Ishikawa (cell line): Measurements from ENCODE around the gene FXYD3.

Experiments
- CEBPB ChIP-seq: IDR thresholded peaks from 2 replicates; pipeline ENCODE4 v1.6.1; 2012
- CREB1 ChIP-seq: IDR thresholded peaks from 2 replicates; pipeline ENCODE4 v1.6.1; 2012; ENCODE audit warnings: low read depth
- EP300 ChIP-seq: IDR thresholded peaks from 2 replicates; pipeline ENCODE4 v1.6.1; 2012; ENCODE audit warnings: borderline replicate concordance
- NFIC ChIP-seq: IDR thresholded peaks from 2 replicates; pipeline ENCODE4 v1.6.1; 2012
- ZBTB7A ChIP-seq: IDR thresholded peaks from 2 replicates; pipeline ENCODE4 v1.6.1; 2012; ENCODE audit warnings: low read depth
- TF ChIP-seq, protein P1 (sequence below): IDR thresholded peaks from 2 replicates; pipeline ENCODE4 v1.6.1; 2012
- TF ChIP-seq, protein P2 (sequence below): IDR thresholded peaks from 2 replicates; pipeline ENCODE4 v1.6.1; 2012; ENCODE audit warnings: low read depth, mild to moderate bottlenecking

DNA sequence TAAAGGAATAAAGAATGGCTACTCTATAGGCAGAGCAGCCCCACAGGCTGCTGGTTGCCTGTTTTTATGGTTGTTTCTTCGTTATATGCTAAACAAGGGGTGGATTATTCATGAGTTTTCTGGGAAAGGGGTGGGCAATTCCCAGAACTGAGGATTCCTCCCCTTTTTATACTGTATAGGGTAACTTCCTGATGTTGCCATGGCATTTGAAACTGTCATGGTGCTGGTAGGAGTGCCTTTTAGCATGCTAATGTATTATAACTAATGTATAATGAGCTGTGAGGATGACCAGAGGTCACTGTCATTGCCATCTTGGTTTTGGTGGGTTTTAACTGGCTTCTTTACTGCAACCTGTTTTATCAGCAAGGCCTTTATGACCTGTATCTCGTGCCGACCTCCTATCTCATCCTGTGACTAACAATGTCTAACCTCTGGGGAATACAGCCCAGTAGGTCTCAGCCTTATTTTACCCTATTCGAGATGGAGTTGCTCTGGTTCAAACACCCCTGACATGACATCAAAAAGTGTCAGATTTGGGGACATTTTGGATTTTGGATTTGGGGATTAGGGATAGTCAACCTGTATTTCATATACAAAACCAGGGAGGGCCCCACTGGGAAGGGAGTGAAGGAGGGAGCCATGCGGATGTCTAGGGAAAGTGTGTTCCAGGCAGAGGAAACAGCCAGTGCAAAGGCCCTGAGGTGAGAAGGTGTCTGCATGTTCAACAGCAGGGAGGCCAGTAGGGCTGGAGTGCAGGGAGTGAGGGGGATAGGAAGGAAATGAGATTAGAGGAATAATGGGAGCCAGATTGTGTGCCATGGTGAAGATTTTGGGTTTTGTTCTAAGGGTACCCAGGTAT is 49.8 kb downstream of the FXYD3 start:
- TF ChIP-seq, protein P1, sequence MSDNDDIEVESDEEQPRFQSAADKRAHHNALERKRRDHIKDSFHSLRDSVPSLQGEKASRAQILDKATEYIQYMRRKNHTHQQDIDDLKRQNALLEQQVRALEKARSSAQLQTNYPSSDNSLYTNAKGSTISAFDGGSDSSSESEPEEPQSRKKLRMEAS: no peak
- TF ChIP-seq ZBTB7A (no peak), EP300 (no peak), NFIC (no peak), CEBPB (no peak), CREB1 (no peak)
- TF ChIP-seq, protein P2, sequence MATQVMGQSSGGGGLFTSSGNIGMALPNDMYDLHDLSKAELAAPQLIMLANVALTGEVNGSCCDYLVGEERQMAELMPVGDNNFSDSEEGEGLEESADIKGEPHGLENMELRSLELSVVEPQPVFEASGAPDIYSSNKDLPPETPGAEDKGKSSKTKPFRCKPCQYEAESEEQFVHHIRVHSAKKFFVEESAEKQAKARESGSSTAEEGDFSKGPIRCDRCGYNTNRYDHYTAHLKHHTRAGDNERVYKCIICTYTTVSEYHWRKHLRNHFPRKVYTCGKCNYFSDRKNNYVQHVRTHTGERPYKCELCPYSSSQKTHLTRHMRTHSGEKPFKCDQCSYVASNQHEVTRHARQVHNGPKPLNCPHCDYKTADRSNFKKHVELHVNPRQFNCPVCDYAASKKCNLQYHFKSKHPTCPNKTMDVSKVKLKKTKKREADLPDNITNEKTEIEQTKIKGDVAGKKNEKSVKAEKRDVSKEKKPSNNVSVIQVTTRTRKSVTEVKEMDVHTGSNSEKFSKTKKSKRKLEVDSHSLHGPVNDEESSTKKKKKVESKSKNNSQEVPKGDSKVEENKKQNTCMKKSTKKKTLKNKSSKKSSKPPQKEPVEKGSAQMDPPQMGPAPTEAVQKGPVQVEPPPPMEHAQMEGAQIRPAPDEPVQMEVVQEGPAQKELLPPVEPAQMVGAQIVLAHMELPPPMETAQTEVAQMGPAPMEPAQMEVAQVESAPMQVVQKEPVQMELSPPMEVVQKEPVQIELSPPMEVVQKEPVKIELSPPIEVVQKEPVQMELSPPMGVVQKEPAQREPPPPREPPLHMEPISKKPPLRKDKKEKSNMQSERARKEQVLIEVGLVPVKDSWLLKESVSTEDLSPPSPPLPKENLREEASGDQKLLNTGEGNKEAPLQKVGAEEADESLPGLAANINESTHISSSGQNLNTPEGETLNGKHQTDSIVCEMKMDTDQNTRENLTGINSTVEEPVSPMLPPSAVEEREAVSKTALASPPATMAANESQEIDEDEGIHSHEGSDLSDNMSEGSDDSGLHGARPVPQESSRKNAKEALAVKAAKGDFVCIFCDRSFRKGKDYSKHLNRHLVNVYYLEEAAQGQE: no peak
